Measurements from ENCODE around the gene EEA1.

Gene EEA1

DNA sequence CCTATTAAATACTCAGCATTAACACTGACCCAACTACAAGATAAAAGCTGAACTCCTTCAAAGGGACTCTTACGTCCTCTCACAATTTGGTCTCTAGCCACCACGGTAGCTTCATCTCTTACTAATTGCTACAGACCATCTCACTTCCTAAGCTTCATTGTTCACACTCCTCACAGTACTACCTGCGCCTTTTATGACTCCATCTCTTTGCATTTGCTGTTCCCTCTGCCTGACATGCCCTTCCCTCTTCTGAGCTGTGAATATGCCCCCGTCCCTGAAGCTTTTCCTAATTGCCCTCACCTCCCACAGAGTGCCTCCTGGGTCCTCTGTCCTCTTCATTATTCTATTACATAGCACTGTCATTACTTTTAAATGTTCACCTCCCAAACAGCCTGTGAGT lies 2.5 kb downstream of the EEA1 start:
- no peaks in the 10 kb centered on the region for H3K9me3 ChIP-seq (ENCODE audit: severe bottlenecking)
- no peak overlapping the region for H3K27ac ChIP-seq
- H3K27me3 ChIP-seq (ENCODE audit: insufficient read depth, low read depth, severe bottlenecking), result no peaks in the 10 kb centered on the region
- no peak overlapping the region for H3K4me3 ChIP-seq (ENCODE audit: low read depth, low read length)
- DNase-seq, result no peak
- no peaks in the 10 kb centered on the region; the same call in none of the 2 replicates for H3K36me3 ChIP-seq
- no peak for TF ChIP-seq CTCF (IDR thresholded peaks at IDR 0.05; ENCODE audit: low read depth, low read length)

GRCh38 chr12:92921877-92922276 lies 7.2 kb downstream of the EEA1 start:
- no peak for DNase-seq
- Histone ChIP-seq H3K36me3 (no peaks in the 10 kb centered on the region; the same call in none of the 2 replicates), H3K27me3 (ENCODE audit: insufficient read depth, low read depth, severe bottlenecking) (no peaks in the 10 kb centered on the region), H3K9me3 (ENCODE audit: severe bottlenecking) (no peaks in the 10 kb centered on the region), H3K4me3 (ENCODE audit: low read depth, low read length) (no peak overlapping the region), H3K27ac (no peak overlapping the region)
- no peak for TF ChIP-seq CTCF (IDR thresholded peaks at IDR 0.05; ENCODE audit: low read depth, low read length)

DNA sequence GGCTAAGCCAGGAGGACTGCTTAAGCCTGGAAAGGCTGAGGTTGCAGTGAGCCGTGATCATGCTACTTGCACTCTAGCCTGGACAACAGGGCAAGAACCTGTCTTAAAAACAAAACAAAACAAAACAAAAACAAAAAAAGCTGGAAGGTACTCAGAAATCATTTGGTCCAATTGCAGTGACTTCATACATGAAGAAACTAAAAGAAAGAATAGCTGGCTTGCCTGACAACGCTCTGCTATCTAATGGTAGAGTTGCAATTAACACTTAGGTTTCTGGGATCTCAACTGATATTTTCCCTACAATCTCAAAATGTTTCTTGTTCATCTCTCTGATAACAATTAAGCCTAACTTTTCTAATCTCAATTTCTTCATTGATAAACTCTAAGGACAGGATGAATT lies 13.7 kb downstream of the EEA1 start:
- DNase-seq, result no peak
- TF ChIP-seq CTCF (IDR thresholded peaks at IDR 0.05; ENCODE audit: low read depth, low read length), result no peak
- Histone ChIP-seq H3K9me3 (ENCODE audit: severe bottlenecking) (no peaks in the 10 kb centered on the region), H3K27me3 (ENCODE audit: insufficient read depth, low read depth, severe bottlenecking) (no peaks in the 10 kb centered on the region), H3K27ac (no peak overlapping the region), H3K4me3 (ENCODE audit: low read depth, low read length) (no peak overlapping the region), H3K36me3 (no peaks in the 10 kb centered on the region)

- H3K27me3 ChIP-seq (ENCODE audit: insufficient read depth, low read depth, severe bottlenecking), result no peaks in the 10 kb centered on the region
- no peak for TF ChIP-seq CTCF (IDR thresholded peaks at IDR 0.05; ENCODE audit: low read depth, low read length)
- no peak for DNase-seq
- H3K9me3 ChIP-seq (ENCODE audit: severe bottlenecking), result no peaks in the 10 kb centered on the region
- H3K36me3 ChIP-seq, result no peaks in the 10 kb centered on the region
- no peak overlapping the region for H3K27ac ChIP-seq
- H3K4me3 ChIP-seq (ENCODE audit: low read depth, low read length), result no peak overlapping the region
Observed at GRCh38 chr12:92914170-92914569, 14.9 kb downstream of the EEA1 start.

GRCh38 chr12:92912672-92913071 lies 16.4 kb downstream of the EEA1 start:
- H3K27ac ChIP-seq, result no peak overlapping the region
- DNase-seq, result no peak
- H3K9me3 ChIP-seq (ENCODE audit: severe bottlenecking), result peaks cover 4% of the 10 kb centered on the region
- TF ChIP-seq CTCF (IDR thresholded peaks at IDR 0.05; ENCODE audit: low read depth, low read length), result no peak
- H3K27me3 ChIP-seq (ENCODE audit: insufficient read depth, low read depth, severe bottlenecking), result no peaks in the 10 kb centered on the region
- no peak overlapping the region for H3K4me3 ChIP-seq (ENCODE audit: low read depth, low read length)
- H3K36me3 ChIP-seq, result no peaks in the 10 kb centered on the region

DNA sequence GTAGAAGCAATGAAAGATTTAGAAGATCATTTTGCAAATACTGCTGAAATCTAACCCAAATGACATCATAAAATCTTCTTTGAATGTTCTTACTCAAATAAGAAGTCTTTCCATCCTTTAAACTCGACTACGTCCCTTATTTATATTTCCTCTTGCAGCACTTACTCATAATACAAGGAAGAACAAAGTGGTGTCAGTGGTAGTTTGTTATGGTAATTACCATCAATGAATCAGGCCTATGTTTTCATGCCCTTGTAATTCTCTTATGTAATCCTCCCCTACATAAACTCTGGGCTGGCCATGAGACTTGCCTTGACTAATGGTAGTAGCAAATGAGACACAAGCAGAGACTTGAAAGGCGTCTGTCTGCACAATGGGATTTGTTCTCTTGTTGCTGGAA lies 17.0 kb downstream of the EEA1 start:
- H3K27me3 ChIP-seq (ENCODE audit: insufficient read depth, low read depth, severe bottlenecking), result no peaks in the 10 kb centered on the region
- H3K36me3 ChIP-seq, result no peaks in the 10 kb centered on the region
- TF ChIP-seq CTCF (IDR thresholded peaks at IDR 0.05; ENCODE audit: low read depth, low read length), result no peak
- DNase-seq, result no peak
- peaks cover 4% of the 10 kb centered on the region for H3K9me3 ChIP-seq (ENCODE audit: severe bottlenecking)
- no peak overlapping the region for H3K4me3 ChIP-seq (ENCODE audit: low read depth, low read length)
- H3K27ac ChIP-seq, result no peak overlapping the region
